ENCODE measurements around the gene KCTD5. TPM values are rescaled to one million over a fixed set of nuclear protein-coding genes. Genes with fewer than 3 reads are reported as not detected.

The KCTD5 gene
- total and polyA plus RNA-seq, 2 of the 8 experiments (the other 6 are each of a cell fraction or from before 2014, with no cell fraction given): 26.6 to 31.8 TPM

DNA sequence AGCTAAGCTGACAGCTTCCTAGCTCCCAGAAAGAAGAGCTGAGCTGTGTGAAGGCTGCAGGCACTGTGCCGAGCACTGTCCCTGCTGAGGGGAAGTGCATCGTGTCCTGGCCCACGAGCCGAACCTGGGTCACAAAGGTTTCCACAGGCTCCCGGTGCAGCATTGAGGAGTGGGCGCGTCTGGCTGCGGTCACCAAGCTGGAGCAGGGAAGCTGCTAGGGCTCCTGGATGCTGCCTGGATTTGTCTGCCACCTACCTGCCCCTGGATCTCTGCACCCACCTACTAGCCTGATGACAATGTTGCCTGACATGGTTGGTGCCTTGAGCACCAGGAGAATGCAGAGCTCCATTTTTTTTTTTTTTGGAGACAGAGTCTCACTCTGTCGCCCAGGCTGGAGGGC lies 63.6 kb downstream of the KCTD5 start:
- no peak for FAIRE-seq
- POLR2A ChIA-PET (ENCODE audit: partially characterized antibody): interaction anchor here (0.6 to 2.7 kb wide), 12 partner anchors 10 to 64 kb away, joined by 3 to 11 read pairs (median 4); partner anchors contain the start of genes KCTD5 and PRSS27
- Histone ChIP-seq H2BK15ac (ENCODE audit: low read length) (no peak overlapping the region), H3K27ac (ENCODE audit: low read depth, low read length) (no peak overlapping the region), H3K9me3 (ENCODE audit: insufficient read depth in 2 of 2, low read depth in 1 of 2, low read length in 1 of 2) (no peaks in the 10 kb centered on the region), H3K36me3 (ENCODE audit: control insufficient read depth in 2 of 4, insufficient read depth in 4 of 4, low read length in 3 of 4) (no peaks in the 10 kb centered on the region), H3K23ac (ENCODE audit: insufficient read length) (no peak overlapping the region), H3K79me1 (ENCODE audit: low read depth, low read length) (peaks cover 5% of the 10 kb centered on the region), H2AFZ (ENCODE audit: low read length) (no peak overlapping the region), H4K5ac (ENCODE audit: insufficient read length, low read depth, low read length) (no peak overlapping the region), H4K91ac (replicated peaks; ENCODE audit: insufficient read length, low read length) (no peak overlapping the region), H2BK120ac (replicated peaks; ENCODE audit: low read depth, low read length) (no peak overlapping the region), H3K9ac (replicated peaks in 1 of 4; ENCODE audit: extremely low read depth in 1 of 4, low read depth in 3 of 4, low read length in 3 of 4) (no peak overlapping the region), H4K20me1 (replicated peaks in 1 of 2; ENCODE audit: control insufficient read depth in 1 of 2, insufficient read depth in 2 of 2, low read length in 2 of 2) (peaks cover 0 to 1% of the 10 kb centered on the region in 2 experiments), H3K14ac (ENCODE audit: insufficient read length) (no peak overlapping the region), H2BK12ac (ENCODE audit: low read depth, low read length) (no peak overlapping the region), H2AK5ac (ENCODE audit: low read depth, low read length) (no peak overlapping the region), H4K8ac (ENCODE audit: extremely low read depth, insufficient read depth, low read length) (no peak overlapping the region), H3K27me3 (replicated peaks in 1 of 4; ENCODE audit: control insufficient read depth in 3 of 4, extremely low read depth in 1 of 4, insufficient read depth in 3 of 4, low read length in 3 of 4) (no peaks in the 10 kb centered on the region), H3K56ac (replicated peaks; ENCODE audit: insufficient read length, low read depth, low read length) (no peak overlapping the region), H3K4me1 (replicated peaks in 1 of 4; ENCODE audit: control insufficient read depth in 3 of 4, insufficient read depth in 4 of 4, low read length in 3 of 4) (peaks cover 0 to 3% (median 2%) of the 10 kb centered on the region in 4 experiments; a peak in 5 of 7 replicates), H3K4me3 (ENCODE audit: extremely low read depth in 1 of 4, insufficient read depth in 2 of 4, low read depth in 3 of 4, low read length in 4 of 4) (no peak overlapping the region), H3K79me2 (ENCODE audit: control insufficient read depth in 1 of 2, insufficient read depth in 2 of 2, low read length in 2 of 2) (peaks cover 0 to 8% of the 10 kb centered on the region in 2 experiments; a peak in 3 of 4 replicates), H3K18ac (ENCODE audit: extremely low read depth, low read length) (no peak overlapping the region; the same call in 1 of the 2 replicates), H2BK5ac (ENCODE audit: low read depth, low read length) (no peak overlapping the region), H2BK20ac (ENCODE audit: low read length) (no peak overlapping the region), H3K4me2 (ENCODE audit: insufficient read depth in 1 of 2, low read depth in 2 of 2, low read length in 2 of 2) (no peak overlapping the region), H3K4ac (replicated peaks; ENCODE audit: insufficient read length, low read depth, low read length) (no peak overlapping the region), H3K23me2 (ENCODE audit: low read depth, low read length) (no peaks in the 10 kb centered on the region)
- 89% methylated on average over 9 of the region's 9 CpGs; no CpG with 5 or more reads in 1 of the 2 experiments for WGBS, 2 experiments (ENCODE audit: extremely low coverage in 1 of 2, insufficient coverage in 1 of 2, insufficient read length in 1 of 2, insufficient replicate concordance in 2 of 2, low coverage in 1 of 2, low lambda C conversion rate in 2 of 2, missing lambda C conversion rate in 1 of 2)
- CTCF ChIA-PET (ENCODE audit: partially characterized antibody): interaction anchor here (0.7 to 1.2 kb wide), 3 partner anchors 13 to 248 kb away, joined by 3 to 5 read pairs (median 3); partner anchors contain the start of gene PRSS41
- DNase-seq (ENCODE audit: low read depth in 1 of 2, low spot score in 2 of 2): no peak
- TF ChIP-seq USF2 (IDR thresholded peaks at IDR 0.05; ENCODE audit: low read length): no peak
